PFSK-1 (cell line): ENCODE measurements around the gene SCRG1. TPM values are rescaled to one million over a fixed set of nuclear protein-coding genes. Genes with fewer than 3 reads are reported as not detected.

Source experiments
- FOXP2 ChIP-seq: optimal IDR thresholded peaks from 2 replicates; pipeline ENCODE3; 2011; ENCODE audit warnings: borderline replicate concordance, control low read depth, inconsistent platforms; ENCODE audit not compliant: insufficient read depth; ENCODE audit errors: extremely low read length, extremely low read depth
- POLR2AphosphoS5 ChIP-seq: IDR thresholded peaks from 2 replicates; pipeline ENCODE4 v1.6.1; 2012; ENCODE audit warnings: low read depth, mild to moderate bottlenecking, control low read depth, low read length, moderate library complexity
- REST ChIP-seq, 2 experiments: IDR thresholded peaks; 2 replicates each; pipeline versions ENCODE4 v1.6.1 to v1.8.0; 2011 to 2012; ENCODE audit warnings: low read depth in 2 of 2, low read length in 2 of 2, control low read depth in 1 of 2, inconsistent platforms in 1 of 2, mild to moderate bottlenecking in 1 of 2, moderate library complexity in 1 of 2; ENCODE audit not compliant: insufficient read depth in 1 of 2
- SIN3A ChIP-seq: IDR thresholded peaks from 2 replicates; pipeline ENCODE4 v1.6.1; 2012; ENCODE audit warnings: mild to moderate bottlenecking, low read length, moderate library complexity, borderline replicate concordance; ENCODE audit not compliant: insufficient read depth
- TAF1 ChIP-seq: IDR thresholded peaks from 2 replicates; pipeline ENCODE4 v1.6.1; 2012; ENCODE audit warnings: low read length, control low read depth, borderline replicate concordance; ENCODE audit not compliant: insufficient read depth
- polyA plus RNA-seq: library from polyadenylated mRNA; unstranded; fragments of >200 nt; gene quantifications from one replicate; pipeline ENCODE4 v1.2.1, GENCODE V29; 2012; ENCODE audit warnings: low read depth, missing spikeins; ENCODE audit not compliant: insufficient read length

Gene SCRG1
- 0.21 TPM for polyA plus RNA-seq

- TF ChIP-seq POLR2AphosphoS5 (no peak), SIN3A (no peak), TAF1 (no peak), FOXP2 (no peak), REST (IDR thresholded peaks at IDR 0.05; ENCODE audit: insufficient read depth in 1 of 2, low read depth in 2 of 2, low read length in 2 of 2) (no peak)
These were observed at the start of gene SCRG1 for GRCh38 chr4:173398779-173399415. TSS of gene SCRG1 (minus strand) at chr4:173399116. CDS start at chr4:173391414, 7,702 bp downstream.

- no peak for TF ChIP-seq REST (IDR thresholded peaks at IDR 0.05; ENCODE audit: insufficient read depth in 1 of 2, low read depth in 2 of 2, low read length in 2 of 2)
These were observed 49.2 kb upstream of the SCRG1 start for GRCh38 chr4:173448103-173448502.

GRCh38 chr4:173446416-173446815, 47.5 kb upstream of the SCRG1 start:
- TF ChIP-seq SIN3A (no peak), FOXP2 (no peak), POLR2AphosphoS5 (no peak), REST (IDR thresholded peaks at IDR 0.05; ENCODE audit: insufficient read depth in 1 of 2, low read depth in 2 of 2, low read length in 2 of 2) (no peak), TAF1 (no peak)

GRCh38 chr4:173443121-173443520, 44.2 kb upstream of the SCRG1 start:
- TF ChIP-seq SIN3A, result no peak

GRCh38 chr4:173442223-173442932, 43.5 kb upstream of the SCRG1 start:
- TF ChIP-seq POLR2AphosphoS5, result no peak

GRCh38 chr4:173440888-173441287, 42.0 kb upstream of the SCRG1 start:
- TF ChIP-seq SIN3A (no peak), POLR2AphosphoS5 (no peak), FOXP2 (no peak), TAF1 (no peak), REST (IDR thresholded peaks at IDR 0.05; ENCODE audit: insufficient read depth in 1 of 2, low read depth in 2 of 2, low read length in 2 of 2) (no peak)
